Measurements from ENCODE around the gene CTSV.
"Not testable (repeated sequence)": the region's sequence is repeated elsewhere in the genome, so short reads cannot be mapped to it uniquely, and the experiment has no call there.

DNA sequence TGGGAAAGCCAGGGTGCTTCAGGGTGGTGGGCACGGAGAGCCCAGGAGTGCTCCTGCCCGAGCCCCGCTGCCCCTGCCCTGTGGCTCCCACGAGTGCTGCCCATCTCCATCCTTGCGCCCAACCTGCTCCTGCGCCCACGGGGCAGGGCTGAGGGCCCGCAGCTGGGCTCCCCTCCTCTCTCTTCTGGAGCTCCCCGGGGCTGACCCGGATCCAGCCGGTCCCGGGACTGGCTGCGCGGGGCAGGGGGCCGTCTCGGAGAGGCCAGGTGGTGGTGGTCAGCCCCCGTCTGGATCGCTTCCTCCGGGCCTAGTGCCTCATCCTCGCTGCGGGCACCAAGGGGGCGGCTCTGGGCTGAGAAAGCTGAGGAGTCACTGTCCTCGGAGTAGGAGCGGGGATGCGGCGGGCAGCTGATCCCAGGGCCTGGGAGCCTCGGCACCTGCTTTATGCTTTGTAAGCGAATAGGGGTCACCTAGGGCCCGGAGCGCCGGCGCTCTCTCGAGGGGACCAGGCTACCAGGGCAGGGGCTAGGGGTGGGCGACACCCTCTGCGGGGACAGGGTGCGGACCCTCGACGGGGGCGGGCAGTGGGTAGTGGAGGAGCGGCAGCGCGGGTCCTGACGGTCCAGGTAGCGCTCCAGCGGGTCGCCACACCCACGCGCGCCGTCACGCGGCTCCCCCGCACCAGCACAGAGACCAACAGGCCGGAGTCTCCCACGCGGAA lies 37.9 kb upstream of the CTSV start:
- TF ChIP-seq, protein P1, sequence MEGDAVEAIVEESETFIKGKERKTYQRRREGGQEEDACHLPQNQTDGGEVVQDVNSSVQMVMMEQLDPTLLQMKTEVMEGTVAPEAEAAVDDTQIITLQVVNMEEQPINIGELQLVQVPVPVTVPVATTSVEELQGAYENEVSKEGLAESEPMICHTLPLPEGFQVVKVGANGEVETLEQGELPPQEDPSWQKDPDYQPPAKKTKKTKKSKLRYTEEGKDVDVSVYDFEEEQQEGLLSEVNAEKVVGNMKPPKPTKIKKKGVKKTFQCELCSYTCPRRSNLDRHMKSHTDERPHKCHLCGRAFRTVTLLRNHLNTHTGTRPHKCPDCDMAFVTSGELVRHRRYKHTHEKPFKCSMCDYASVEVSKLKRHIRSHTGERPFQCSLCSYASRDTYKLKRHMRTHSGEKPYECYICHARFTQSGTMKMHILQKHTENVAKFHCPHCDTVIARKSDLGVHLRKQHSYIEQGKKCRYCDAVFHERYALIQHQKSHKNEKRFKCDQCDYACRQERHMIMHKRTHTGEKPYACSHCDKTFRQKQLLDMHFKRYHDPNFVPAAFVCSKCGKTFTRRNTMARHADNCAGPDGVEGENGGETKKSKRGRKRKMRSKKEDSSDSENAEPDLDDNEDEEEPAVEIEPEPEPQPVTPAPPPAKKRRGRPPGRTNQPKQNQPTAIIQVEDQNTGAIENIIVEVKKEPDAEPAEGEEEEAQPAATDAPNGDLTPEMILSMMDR (IDR thresholded peaks at IDR 0.05), result not testable (repeated sequence)
- not testable (repeated sequence) for TF ChIP-seq POLR2AphosphoS5 (IDR thresholded peaks at IDR 0.05; ENCODE audit: insufficient read depth in 1 of 2, low read depth in 1 of 2)
